Stimulated activated CD8-positive, alpha-beta memory T cell treated with anti-CD3 and anti-CD28 coated beads, Interleukin-15, amount 100 ng/mL, for 4 hours (primary cell): ENCODE data around the gene CTTNBP2NL.
"Not testable (repeated sequence)": the region's sequence is repeated elsewhere in the genome, so short reads cannot be mapped to it uniquely, and the experiment has no call there.

ENCODE experiments used
- DNase-seq, 2 donors: peaks; one replicate each; pipeline ENCODE4 v3.0.0-alpha.2; 2020; ENCODE audit warnings: low read depth in 2 of 2

Gene CTTNBP2NL

DNA sequence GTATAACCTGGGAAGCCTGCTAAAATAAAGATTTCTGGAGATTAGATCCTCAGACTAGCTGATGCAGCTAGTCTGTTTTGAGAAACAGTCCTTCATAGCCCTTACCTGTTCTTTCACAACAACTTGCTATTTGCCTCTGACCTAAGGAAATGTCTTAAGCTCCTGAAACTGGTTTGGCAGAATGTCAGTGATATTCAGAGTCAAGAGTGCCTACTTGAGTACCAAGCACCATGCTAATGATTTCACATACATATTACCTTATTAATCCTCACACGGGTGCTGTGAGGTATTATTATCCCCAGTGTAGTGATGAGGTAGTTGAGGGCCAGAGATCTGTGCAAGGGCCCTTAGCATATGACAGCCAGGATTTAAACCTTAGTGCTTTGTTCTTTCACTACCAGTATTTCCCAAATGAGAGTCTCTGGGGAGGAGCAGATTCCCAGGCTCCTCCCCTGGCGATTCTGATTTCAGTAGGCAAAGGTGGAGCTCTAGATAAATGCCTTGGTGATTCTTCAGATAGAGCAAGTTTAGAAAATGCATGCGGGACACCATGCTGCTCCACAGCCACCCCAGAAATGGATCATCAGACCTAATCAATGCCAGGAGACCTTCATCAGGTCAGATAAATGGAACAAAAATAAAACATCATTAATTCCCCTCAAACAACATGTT lies 65.3 kb downstream of the CTTNBP2NL start:
- DNase-seq = no peak

DNA sequence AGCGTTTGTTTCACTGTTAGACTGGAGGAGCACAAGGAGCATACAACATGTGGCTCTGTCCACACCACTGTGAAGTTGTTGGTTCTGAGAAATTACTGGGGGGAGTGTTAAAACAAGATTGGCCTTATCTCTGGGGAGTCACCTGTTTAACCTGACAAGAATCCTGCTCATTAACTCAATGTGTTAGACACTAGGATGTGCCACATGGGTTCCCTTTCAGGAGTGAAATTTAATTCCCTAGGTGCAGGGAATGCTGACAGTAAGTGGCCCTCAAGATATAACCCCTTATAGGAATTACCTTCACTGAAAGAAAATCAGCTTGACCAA lies 66.9 kb downstream of the CTTNBP2NL start:
- DNase-seq = no peak

DNA sequence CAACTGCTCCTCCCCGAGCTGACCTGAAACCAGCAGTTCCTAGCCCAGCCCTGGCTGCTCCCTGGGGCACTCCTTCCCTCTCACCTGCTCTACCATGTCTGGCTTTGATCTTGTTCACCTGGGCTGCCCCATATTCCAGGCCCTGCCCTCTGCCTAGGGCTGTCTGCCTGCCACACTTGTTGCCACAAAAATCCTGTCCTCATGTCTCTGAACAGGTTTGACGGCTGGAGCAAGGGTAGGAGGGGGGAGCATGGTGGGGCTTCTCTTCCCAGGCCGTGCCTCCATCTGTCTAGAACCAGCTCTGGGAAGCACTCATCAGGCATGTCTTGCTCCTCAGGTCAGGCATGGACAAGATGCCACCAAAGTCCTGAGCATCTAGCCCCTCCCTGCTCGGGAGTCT lies 68.5 kb downstream of the CTTNBP2NL start:
- no peak for DNase-seq

DNA sequence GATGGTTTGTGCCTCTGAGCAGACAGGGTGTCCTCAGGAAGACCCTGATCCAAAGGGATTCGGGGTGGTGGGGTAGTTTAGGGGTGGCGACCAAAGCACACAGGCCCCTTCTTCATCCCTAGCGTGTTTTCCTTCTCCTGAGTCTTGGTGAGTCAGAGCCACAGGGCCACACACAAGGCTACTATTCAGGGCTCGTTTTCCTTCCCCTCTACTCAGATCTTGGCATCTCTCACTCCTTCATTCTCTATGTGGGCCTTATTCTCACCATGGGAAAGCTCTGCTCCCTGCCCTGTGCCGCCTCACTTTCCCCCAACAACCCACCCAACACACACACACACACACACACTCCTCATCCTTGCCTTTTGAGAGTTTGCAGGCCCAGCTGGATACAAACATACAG lies 69.1 kb downstream of the CTTNBP2NL start:
- DNase-seq = no peak

DNA sequence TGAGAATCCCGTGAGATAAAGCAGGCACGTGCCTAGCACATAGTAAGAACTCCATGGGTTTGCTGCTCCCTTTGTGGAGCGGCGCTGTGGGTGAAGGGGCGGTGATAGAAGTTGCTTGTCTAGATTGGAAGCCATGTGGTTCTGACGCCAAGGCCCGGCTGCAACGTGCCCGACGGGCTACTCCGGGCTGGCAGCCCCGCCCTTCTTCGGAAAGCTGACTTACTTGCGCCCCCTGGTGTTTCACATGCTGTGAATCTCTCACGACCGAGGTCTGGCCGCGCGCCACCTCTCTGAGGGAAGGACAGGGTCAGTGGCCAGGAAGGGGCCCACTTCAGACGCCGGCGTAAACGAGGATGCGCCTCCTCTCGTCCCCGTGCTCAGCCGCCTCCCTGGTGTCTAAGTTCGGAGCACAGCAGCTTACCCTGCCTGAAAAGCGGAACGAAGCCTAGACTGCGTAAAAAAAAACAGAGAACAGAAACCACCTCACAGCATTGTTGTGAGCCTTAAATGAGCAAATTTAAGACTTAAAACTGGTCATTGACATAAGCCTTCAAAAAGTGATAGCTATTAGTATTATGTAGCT lies 70.2 kb downstream of the CTTNBP2NL start:
- DNase-seq = peak; percentile 59 to 73

DNA sequence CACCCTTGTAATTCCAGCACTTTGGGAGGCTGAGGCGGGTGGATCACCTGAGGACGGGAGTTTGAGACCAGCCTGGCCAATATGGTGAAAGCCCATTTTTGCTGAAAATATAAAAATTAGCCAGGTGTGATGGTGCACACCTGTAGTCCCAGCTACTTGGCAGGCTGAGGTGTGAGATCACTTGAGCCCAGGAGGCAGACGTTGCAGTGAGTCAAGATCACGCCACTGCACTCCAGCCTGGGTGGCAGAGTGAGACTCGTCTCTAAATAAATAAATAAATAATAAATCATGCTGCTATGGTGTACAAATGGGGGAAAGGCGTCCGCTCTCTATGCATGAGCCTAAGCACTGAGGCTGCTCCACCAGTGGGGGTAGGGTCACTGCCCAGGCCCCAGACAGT lies 74.3 kb downstream of the CTTNBP2NL start:
- DNase-seq = not testable (repeated sequence)

DNA sequence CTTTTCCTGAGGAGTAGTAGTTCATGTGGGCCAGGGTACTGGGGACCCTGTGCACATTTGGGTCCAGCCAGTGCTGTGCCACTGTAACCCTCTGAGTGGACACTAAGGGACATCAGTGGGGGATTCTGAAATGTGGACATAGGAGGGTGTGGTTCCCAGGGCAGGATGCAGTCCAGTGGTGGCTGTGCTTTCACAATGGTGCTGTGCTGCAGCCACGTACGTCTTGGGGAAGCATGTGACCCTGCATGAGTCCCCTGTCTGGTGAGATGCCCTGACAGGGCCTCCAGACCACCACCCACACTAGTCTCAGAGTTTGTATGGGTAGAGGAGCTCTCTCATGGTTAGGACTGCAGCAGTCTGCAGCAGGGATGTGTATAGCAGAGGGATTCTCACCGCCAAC lies 75.0 kb downstream of the CTTNBP2NL start:
- DNase-seq = no peak

DNA sequence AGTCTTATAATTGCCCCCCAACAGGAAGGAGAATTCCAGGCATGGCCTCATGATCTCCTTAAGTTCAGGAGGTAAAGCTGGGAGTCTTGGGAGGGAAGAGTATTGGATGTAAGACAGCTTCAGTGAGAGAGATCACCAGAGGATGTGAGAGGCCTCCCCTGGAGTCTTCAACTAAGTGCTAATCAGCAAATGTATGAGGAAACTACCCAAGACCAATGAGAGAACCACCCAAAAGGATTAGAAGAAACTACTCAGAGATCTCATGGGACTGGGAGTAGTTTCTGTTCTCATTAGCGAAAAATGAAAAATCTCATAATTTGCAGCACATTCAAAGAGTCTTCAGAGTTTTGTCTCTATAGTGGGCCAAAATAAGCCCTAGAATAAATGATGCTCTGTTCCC lies 76.1 kb downstream of the CTTNBP2NL start:
- DNase-seq = no peak

DNA sequence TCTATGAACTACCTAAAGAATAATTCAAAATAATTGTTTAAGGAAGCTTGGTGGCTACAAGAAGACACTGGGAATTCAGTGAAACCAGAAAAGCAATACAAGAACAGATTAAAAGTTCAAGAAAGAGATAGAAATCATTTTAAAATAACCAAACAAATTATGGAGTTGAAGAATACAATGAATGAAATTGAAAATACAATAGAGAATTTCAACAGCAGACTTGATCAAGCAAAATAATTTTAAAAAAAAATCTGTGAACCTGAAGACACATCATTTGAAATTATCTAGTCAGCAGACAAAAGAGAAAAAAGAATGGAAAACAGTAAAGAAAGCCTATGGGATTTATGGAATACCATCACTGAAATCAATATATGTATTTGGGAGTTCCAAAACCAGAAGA lies 81.5 kb downstream of the CTTNBP2NL start:
- no peak for DNase-seq

DNA sequence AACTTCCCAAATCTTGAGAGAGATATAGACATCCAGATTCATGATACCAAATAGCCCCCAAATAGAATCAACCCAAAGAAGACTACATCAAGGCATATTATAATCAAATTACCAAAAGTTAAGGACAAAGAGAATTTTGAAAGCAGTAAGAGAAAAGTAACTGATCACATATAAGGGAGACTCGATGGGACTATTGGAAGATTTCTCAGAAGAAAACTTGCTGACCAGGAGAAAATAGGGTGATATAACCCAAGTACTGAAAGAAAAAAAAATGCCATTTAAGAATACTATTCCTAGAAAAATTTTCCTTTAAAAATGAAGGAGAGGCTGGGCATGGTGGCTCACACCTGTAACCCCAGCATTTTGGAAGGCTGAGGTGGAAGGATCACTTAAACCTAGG lies 82.3 kb downstream of the CTTNBP2NL start:
- no peak for DNase-seq

DNA sequence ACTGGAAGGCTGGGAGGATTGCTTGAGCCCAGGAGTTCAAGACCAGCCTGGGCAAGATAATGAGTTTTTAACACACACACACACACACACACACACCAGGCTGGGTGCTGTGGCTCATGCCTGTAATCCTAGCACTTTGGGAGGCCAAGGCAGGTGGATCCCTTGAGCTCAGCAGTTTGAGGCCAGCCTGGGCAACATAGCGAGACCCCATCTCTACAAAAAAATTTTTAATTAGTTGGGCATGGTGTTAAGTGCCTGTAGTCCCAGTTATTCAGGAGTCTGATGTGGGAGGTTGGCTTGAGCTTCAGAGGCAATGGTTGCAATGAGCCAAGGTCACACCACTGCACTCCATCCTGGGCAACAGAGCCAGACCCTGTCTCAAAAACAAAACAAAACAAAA lies 90.0 kb downstream of the CTTNBP2NL start:
- not testable (repeated sequence) for DNase-seq

DNA sequence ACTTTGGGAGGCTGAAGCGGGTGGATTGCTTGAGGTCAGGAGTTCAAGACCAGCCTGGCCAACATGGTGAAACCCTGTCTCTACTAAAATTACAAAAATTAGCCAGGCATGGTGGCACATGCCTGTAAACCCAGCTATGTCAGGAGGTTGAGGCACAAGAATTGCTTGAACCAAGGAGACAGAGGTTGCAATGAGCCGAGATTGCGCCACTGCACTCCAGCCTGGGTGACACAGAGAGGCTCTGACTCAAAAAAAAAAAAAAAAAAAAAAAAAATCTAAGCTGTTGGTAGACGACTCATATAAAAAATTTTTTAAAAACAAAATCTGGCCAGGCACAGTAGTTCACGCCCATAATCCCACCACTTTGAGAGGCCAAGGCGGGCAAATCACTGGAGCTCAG lies 91.7 kb downstream of the CTTNBP2NL start:
- not testable (repeated sequence) for DNase-seq

DNA sequence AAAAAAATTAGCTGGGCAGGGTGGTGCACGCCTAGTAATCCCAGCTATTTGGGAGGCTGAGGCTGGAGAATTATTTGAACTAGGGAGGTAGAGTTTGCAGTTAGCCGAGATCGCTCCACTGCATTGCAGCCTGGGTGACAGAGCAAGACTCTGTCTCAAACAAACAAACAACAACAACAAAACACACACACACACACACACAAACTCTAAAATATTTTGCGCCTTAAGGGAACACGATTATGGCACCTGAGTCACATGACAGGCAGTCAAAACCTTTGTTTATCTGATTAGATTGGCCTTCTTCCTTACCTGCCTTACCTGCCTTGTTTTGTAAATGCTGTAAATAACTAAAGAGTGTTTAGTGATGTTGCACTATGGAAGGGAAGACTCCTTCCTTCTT lies 92.1 kb downstream of the CTTNBP2NL start:
- no peak for DNase-seq

DNA sequence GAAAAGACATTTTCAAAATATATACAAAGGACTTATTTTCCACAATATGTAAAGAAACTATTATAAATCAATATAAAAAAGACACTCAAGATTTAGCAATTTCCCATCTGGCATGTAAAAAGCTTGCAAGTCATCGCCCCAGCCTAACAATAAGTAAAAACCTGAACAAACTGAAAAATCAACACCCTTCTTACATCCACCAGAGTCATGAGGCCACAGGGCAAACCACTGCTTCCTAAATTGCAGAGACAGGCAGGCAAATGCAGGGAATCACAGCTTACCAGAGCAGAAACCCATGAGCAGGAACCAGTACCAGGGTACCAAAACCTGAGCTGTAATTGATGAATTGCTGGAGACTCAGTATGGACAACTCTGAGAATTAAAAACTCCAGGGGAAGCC lies 96.1 kb downstream of the CTTNBP2NL start:
- DNase-seq = no peak

DNA sequence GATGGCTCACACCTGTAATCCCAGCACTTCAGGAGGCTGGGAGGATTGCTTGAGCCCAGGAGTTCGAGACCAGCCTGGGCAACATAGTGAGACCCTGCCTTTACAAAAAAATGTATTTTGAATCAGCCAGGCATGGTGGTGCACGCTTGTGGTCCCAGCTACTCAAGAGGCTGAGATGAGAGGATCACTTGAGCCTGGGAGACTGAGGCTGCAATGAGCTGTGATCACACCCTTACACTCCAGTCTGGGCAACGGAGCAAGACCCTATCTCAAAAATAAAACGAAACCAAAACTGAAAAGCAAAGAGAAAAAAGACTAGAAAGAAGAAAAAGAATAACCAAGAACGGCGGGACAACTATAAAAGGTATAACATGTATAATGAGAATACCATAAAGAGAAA lies 97.3 kb downstream of the CTTNBP2NL start:
- no peak for DNase-seq

DNA sequence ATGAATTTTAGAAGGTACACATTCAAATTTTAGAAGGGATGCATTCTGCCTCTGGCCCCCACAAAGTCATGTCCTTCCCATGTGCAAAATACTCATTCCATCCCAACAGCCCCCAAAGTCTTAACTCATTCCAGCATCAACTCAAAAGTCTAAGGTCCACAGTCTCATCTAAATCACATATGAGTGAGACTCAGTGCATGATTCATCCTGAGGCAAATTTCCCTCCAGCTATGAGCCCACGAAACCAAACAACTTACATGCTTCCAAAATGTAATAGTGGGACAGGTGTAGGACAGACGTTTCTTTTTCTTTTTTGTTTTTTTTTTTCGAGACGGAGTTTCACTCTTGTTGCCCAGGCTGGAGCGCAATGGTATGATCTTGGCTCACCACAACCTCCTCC lies 100.3 kb downstream of the CTTNBP2NL start:
- DNase-seq = no peak

DNA sequence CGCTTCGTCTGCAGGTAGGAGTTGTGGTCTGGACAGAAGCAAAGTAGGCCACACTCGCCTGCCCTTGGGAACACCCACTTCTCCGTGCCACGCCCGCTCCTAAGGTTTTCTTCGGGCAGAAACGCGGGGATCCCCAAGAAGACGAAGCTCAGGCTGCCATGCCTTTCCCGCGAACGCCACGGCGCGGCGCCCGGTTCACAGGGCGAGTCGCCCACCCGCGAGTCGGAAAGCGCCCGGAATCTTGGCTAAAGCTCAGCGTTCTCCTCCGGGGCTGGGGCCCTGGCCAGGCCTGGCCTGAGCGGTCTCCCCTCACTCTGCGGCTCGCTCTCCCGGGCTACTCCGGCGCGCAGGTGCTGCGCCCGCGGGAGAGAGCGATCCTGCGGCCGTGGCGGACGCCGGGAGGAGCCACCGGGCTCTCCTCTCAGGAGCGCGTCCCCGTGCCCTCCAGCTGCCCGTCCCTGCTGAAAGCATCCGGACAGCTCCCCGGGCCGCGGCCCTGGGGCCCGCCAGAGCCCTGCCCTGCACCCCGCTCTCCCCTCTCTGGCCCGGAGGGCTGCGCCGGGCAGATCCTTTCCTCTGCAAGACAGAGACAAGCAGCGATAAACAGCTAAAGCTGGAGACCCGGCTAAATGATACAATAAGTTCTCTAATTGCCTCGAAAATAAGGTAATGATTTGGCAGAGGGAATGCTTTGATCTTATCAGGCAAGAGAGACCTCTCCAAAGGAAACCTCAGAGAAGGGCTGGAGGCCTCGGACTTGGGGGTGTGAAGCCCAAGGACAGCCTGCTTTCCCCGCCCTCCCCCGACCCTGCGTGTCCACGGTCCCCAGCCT lies 106.0 kb downstream of the CTTNBP2NL start:
- DNase-seq = peak in 1 of 2 donors; percentile 26

DNA sequence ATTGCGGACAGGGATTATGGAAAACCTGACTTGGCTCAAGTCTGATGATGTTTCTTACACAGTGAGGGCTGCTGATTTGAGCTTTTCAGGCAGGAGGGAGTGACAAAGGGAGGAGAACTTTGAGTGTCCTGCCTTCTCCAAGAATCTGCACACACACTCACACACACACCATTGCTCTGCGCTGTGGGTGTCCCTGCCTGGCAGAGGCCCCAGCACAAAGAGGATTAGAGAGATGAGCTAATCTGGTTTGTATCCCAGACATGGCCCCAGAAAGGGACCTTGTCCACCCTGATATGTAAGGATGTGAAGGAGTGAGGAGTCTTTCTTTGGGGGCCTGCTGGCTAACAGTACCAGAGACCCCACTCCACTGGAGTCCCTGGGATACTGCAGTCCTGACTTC lies 106.8 kb downstream of the CTTNBP2NL start:
- DNase-seq = no peak

DNA sequence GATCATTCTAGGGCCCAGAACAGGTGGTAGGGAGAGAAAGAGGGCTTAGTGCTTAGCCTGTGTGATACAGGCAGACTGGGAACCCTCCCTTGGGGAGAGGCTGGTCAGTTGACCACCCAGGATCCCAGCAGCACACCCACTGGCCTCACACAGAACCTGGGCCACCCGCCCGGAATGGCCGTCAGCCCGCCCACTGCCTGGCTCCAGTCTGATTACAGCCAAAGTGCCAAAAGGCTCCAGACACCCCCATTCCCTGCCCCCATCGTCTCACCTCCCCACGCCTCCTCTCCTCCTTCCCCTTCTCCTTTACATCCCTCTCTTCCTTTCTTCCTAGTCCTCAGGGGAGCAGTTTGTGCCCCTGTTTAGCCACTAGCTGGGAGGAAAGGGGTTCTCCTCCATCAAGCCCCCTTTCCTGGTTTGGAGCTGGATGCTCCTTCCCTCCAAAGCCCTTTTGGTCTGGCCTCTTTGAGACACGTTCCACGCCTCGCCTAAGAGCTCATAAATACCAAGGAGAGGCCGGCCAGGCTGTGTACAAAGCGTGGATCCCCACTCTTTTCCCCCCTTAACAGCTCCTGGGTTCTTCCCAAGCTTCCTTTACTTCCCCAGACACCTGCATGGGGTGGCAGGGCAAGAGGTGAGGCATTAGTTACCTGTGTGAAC lies 108.1 kb downstream of the CTTNBP2NL start:
- no peak for DNase-seq

DNA sequence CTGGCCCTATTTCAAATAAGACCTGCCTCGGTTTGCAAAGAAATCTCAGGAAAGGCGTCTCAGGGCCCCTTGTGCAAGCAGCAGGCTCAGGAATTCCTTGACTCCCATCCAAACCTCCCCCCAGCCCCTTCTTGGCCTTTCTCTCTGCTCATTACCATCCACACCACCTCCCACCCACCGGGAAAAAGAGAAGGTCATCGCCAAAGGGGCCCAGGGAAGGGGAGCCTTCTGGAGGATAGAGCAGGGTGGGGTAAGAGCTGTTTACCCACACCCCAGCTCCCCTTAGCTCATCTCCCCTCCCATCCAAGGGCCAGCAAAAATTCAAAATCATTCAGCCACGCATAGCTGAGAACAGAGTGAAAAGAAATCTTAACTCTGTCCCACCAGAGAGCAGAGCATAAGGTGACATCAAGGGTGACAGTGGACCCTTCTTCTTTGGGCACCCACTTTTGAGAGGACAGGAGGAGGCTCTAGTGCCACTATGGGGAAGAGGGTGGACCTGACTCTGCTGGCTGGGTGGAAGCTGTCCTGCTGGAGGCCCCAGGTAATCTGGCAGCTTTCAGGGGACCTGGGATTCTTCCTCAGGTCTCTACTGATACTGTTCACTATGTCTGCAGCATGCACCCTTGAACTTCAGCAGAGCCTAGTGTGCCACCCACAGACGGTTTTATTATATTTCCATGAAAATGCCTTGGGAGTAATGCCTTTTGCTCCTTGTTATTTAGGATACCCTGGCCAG lies 108.8 kb downstream of the CTTNBP2NL start:
- DNase-seq = no peak

DNA sequence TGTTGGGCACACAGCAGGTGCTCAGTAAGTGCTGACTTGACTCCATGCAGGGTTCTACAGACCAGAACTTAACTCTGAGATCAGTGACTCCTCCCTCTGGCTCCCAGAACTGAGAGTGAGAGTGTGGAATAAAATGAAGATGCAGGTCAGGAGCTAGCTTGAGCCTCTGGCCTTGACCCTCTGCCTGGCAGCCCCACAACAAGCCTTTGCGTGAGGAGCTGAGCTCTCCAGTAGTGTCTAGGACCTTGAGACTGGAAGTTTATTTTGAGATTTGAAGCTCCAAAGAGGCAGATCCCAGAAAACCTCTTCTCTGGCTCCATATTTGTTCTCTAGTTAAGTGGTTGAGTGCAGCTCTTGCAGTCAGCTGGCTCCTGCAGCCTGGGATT lies 109.4 kb downstream of the CTTNBP2NL start:
- DNase-seq = no peak

DNA sequence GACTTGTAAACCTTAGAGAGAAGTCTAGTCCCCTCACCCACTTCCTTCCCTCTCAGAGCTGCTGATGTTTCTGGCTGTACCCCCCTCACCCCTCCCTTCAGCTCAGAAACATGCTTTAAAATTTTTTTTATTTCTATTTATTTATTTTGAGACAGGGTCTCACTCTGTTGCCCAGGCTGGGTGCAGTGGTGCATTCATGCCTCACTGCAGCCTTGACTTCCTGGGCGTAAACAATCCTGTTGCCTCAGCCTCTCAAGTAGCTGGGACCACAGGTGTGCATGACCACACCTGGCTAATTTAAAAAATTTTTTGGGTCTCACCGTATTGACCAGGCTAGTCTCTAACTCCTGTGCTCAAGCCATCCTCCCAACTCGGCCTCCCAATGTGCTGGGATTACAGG lies 109.9 kb downstream of the CTTNBP2NL start:
- DNase-seq = no peak
